ENCODE data around the gene DBNL.

Gene DBNL

DNA sequence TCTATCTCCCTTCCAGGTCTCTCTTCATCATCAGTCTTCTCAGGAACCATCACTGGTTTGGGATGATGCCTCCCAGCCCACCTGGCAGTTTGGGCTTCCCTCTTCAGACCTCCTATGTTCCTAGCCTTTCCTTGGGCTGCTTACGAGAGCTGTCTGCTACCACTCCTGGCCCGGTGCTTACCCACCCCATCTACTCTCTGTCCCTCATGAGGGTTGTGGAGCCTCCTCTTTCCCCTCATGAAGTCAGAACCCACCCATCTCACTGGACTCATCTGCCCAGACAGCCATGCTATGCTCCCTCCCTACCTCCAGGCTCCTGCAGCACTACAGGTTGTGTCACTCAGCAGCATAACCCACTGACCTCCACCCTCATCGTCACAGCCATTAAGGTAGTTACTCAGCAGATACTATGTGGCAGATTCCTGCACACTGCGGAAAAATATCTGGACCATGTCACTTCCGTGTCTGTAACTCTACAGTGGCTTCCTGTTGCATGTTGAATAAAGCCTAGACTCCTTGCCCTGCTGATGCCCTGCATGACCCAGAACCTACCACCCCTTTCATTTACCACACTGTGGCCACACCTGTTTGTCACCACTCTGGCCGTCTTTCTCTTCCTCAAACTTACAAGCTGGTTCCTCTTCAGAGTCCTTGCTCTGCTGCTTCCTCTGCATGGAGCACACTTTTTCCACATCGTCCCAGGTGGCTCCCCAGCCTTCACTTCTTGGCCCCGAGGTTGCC is 2.0 kb downstream of the DBNL start:
- Histone ChIP-seq H3K4me1 (ENCODE audit: insufficient read depth, low read length) (no peaks in the 10 kb centered on the region; the same call in 1 of the 2 replicates), H3K4me3 (ENCODE audit: low read length) (no peak overlapping the region), H3K9ac (ENCODE audit: low read depth, low read length) (no peak overlapping the region), H3K27me3 (ENCODE audit: insufficient read depth, low read length) (peaks cover 11% of the 10 kb centered on the region), H3K9me3 (ENCODE audit: insufficient read depth, low read depth, low read length) (no peaks in the 10 kb centered on the region), H3K27ac (ENCODE audit: low read depth, low read length) (no peak overlapping the region), H3K36me3 (ENCODE audit: insufficient read depth, low read length) (peaks cover 34% of the 10 kb centered on the region)
- WGBS = 93% methylated on average over 8 of the region's 8 CpGs

DNA sequence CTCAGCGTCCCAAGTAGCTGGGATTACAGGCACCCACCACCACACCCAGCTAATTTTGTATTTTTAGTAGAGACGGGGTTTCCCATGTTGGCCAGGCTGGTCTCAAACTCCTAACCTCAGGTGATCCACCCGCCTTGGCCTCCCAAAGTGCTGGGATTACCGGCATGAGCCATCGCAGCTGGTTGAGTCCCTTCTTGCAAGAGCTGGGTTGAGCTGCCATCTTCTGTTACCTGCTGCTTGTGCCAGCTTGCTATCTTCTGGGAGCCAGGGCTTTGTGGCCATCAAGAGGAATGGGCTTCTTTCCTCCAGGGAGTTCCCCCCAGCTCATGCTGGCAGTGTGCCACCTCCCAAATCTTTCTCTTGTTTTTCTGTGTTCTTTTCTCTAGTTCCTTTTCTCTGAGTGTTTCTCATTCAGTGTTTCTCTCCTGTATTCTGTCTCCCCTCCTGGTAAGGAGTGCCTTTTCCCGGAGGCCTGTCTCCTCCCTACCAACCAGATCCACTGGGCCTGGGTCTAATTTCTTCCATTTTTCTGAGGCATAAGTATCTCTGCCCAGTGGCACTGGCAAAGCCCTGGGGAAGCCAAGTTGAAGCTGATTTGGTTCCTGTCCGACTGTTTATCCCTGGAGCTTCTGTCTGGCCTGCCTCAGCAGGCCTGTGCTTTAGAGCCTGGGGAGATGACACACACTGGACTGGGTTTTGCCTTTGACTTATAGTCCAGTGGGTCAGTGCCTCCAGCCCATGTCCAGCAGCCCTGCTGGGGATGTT is 3.7 kb downstream of the DBNL start:
- no peak overlapping the region for H3K4me3 ChIP-seq (ENCODE audit: low read length)
- no peaks in the 10 kb centered on the region for H3K9me3 ChIP-seq (ENCODE audit: insufficient read depth, low read depth, low read length)
- H3K9ac ChIP-seq (ENCODE audit: low read depth, low read length) = no peak overlapping the region
- no peaks in the 10 kb centered on the region; the same call in 1 of the 2 replicates for H3K4me1 ChIP-seq (ENCODE audit: insufficient read depth, low read length)
- no peaks in the 10 kb centered on the region for H3K27me3 ChIP-seq (ENCODE audit: insufficient read depth, low read length)
- 92% methylated on average over 7 of the region's 7 CpGs for WGBS
- H3K36me3 ChIP-seq (ENCODE audit: insufficient read depth, low read length) = peaks cover 49% of the 10 kb centered on the region
- H3K27ac ChIP-seq (ENCODE audit: low read depth, low read length) = no peak overlapping the region

DNA sequence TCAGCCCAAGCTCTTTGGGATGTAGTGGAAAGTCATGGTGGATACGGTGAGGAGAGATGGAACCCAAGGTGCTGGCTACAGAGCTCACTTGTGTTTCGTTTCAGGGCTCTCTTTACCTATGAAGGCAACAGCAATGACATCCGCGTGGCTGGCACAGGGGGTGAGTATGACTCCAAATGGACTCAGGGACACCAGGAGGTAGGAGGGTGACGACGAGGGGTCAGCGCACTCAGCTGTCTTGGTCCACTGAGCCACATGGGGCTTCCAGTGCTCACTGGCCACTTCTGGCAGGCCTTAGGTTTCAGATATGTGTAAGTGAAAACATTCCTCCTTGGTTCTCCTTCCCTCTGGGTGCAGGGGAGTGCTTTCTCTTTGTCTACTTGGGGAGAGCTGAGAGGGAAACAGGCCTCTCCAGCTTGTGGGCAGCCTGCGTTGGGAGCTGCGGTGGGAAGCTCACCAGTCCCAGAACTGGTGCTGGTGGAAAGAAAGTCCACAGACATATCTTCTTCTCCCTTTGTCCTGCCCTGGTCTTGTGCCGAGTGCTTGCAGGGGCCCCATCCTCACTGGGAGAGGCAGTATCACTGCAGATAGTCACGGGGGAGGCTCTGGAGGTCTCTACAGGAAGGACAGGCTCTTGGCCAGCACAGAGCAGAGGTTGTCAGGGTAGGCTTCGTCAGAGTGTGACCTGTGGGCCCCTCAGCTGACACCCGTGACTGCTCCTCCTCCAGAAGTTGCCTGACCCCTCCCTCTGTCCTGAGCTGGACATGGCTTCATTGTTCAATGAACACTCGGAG is 5.8 kb downstream of the DBNL start:
- no peaks in the 10 kb centered on the region for H3K27me3 ChIP-seq (ENCODE audit: insufficient read depth, low read length)
- no peaks in the 10 kb centered on the region for H3K9me3 ChIP-seq (ENCODE audit: insufficient read depth, low read depth, low read length)
- 94% methylated on average over 14 of the region's 14 CpGs for WGBS
- H3K4me3 ChIP-seq (ENCODE audit: low read length) = no peak overlapping the region
- no peak overlapping the region for H3K9ac ChIP-seq (ENCODE audit: low read depth, low read length)
- peaks cover 63% of the 10 kb centered on the region for H3K36me3 ChIP-seq (ENCODE audit: insufficient read depth, low read length)
- no peak overlapping the region for H3K27ac ChIP-seq (ENCODE audit: low read depth, low read length)
- no peaks in the 10 kb centered on the region; the same call in 1 of the 2 replicates for H3K4me1 ChIP-seq (ENCODE audit: insufficient read depth, low read length)

DNA sequence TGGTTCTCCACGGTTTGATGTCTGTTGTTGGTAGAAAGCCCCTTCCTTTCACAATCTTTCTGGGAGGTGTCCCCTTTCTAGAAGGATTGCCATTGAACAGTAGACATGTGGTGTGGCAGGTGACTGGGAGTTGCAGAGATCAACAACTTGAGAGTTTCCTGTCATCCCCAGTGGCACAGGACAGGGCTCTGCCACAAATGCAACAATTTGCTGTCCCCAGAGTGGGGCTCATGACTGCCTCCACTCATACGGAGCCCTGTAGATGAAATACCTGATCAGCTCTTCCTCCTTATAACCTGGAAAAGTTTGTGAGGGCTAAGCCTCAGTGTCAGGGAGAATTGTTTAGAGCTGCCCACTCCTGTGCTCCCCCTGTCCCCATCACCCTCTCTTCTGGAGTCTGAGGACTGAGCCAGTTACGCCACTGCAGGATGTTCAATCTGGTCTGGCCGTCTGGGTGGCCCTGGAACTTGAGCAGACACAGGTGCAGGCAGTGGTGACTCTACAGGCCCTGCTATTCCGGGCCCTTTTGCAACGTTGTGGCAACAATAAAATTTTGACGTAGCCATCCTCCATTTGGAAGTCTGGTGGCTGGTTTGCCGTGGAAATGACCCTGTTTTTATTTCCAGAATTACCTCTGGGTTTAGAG is 6.5 kb downstream of the DBNL start:
- Histone ChIP-seq H3K9ac (ENCODE audit: low read depth, low read length) (no peak overlapping the region), H3K4me1 (ENCODE audit: insufficient read depth, low read length) (no peaks in the 10 kb centered on the region), H3K27ac (ENCODE audit: low read depth, low read length) (no peak overlapping the region), H3K36me3 (ENCODE audit: insufficient read depth, low read length) (peaks cover 65% of the 10 kb centered on the region), H3K4me3 (ENCODE audit: low read length) (no peak overlapping the region), H3K27me3 (ENCODE audit: insufficient read depth, low read length) (no peaks in the 10 kb centered on the region), H3K9me3 (ENCODE audit: insufficient read depth, low read depth, low read length) (no peaks in the 10 kb centered on the region)
- WGBS = 89% methylated on average over 8 of the region's 8 CpGs

DNA sequence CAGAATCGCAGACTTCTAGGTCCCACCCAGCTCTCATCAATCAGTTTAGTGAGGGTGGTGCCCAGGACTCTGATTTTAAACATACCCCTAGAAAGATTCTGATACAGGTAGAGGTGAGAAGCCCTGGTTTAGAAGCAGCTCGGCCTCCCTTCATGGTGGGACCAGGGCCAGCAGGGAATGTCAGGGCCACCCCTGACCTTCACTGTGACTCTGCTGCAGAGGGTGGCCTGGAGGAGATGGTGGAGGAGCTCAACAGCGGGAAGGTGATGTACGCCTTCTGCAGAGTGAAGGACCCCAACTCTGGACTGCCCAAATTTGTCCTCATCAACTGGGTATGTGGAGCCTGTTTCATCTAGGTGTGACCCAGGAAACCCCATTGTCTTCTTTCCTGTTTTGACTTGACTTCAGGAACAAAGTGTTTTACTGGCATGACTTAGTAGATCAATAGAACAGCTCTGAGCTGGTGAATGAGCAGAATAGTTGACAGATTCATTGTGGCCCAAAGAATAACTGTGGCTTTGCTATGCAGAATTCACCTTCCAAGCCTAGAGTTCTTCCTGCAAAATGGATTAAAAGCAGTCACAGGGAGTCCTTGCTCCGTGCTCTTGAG is 7.2 kb downstream of the DBNL start:
- WGBS = 93% methylated on average over 5 of the region's 5 CpGs
- H3K9me3 ChIP-seq (ENCODE audit: insufficient read depth, low read depth, low read length) = no peaks in the 10 kb centered on the region
- H3K27ac ChIP-seq (ENCODE audit: low read depth, low read length) = no peak overlapping the region
- no peaks in the 10 kb centered on the region for H3K27me3 ChIP-seq (ENCODE audit: insufficient read depth, low read length)
- no peak overlapping the region for H3K4me3 ChIP-seq (ENCODE audit: low read length)
- H3K36me3 ChIP-seq (ENCODE audit: insufficient read depth, low read length) = peaks cover 67% of the 10 kb centered on the region
- H3K9ac ChIP-seq (ENCODE audit: low read depth, low read length) = no peak overlapping the region
- no peaks in the 10 kb centered on the region for H3K4me1 ChIP-seq (ENCODE audit: insufficient read depth, low read length)

DNA sequence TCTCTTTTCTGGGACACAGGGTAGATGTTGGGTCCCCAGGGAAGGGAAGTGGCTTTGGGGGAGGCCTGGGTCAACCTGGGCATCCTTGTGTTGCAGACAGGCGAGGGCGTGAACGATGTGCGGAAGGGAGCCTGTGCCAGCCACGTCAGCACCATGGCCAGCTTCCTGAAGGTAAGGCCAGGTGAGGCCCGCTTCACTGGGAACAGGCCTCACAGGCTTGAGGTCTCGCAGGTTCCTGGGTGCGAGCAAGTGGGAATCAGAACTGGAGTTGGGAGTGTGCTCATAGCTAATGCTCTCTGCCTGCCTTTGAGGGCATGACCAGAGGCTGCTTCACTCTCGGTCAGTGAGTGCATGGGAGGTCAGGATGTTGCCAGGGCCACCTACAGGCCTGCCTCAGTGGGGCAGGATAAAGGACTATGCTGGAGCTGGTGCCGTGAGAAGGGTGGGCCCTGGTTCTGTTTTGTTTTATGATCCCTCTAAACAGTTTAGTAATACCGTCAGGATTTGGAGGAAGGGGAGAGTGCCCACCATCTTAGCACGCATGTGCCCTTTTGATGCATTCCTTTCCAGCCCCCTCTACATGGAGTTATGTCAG is 8.4 kb downstream of the DBNL start:
- Histone ChIP-seq H3K27me3 (ENCODE audit: insufficient read depth, low read length) (no peaks in the 10 kb centered on the region), H3K9me3 (ENCODE audit: insufficient read depth, low read depth, low read length) (no peaks in the 10 kb centered on the region), H3K4me1 (ENCODE audit: insufficient read depth, low read length) (no peaks in the 10 kb centered on the region), H3K9ac (ENCODE audit: low read depth, low read length) (no peak overlapping the region), H3K27ac (ENCODE audit: low read depth, low read length) (no peak overlapping the region), H3K4me3 (ENCODE audit: low read length) (no peak overlapping the region), H3K36me3 (ENCODE audit: insufficient read depth, low read length) (peaks cover 72% of the 10 kb centered on the region)
- 96% methylated on average over 11 of the region's 12 CpGs for WGBS

DNA sequence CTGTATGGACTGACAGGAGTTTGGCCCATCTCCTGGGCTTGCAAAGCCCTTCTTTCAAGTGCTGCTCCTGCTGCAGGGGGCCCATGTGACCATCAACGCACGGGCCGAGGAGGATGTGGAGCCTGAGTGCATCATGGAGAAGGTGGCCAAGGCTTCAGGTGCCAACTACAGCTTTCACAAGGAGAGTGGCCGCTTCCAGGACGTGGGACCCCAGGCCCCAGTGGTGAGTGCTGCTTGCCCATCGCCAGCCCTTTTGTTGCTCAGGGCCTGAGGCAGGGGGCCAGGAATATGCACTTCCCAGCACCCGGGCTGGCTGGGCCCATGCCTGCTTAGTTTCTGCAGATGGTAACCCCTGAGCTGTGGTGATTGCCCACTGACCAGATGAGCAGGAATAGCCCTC is 12.2 kb downstream of the DBNL start:
- Histone ChIP-seq H3K9ac (ENCODE audit: low read depth, low read length) (no peak overlapping the region), H3K9me3 (ENCODE audit: insufficient read depth, low read depth, low read length) (no peaks in the 10 kb centered on the region), H3K4me1 (ENCODE audit: insufficient read depth, low read length) (no peaks in the 10 kb centered on the region), H3K4me3 (ENCODE audit: low read length) (no peak overlapping the region), H3K36me3 (ENCODE audit: insufficient read depth, low read length) (peaks cover 85% of the 10 kb centered on the region), H3K27ac (ENCODE audit: low read depth, low read length) (no peak overlapping the region), H3K27me3 (ENCODE audit: insufficient read depth, low read length) (no peaks in the 10 kb centered on the region)
- WGBS = 91% methylated on average over 7 of the region's 7 CpGs

DNA sequence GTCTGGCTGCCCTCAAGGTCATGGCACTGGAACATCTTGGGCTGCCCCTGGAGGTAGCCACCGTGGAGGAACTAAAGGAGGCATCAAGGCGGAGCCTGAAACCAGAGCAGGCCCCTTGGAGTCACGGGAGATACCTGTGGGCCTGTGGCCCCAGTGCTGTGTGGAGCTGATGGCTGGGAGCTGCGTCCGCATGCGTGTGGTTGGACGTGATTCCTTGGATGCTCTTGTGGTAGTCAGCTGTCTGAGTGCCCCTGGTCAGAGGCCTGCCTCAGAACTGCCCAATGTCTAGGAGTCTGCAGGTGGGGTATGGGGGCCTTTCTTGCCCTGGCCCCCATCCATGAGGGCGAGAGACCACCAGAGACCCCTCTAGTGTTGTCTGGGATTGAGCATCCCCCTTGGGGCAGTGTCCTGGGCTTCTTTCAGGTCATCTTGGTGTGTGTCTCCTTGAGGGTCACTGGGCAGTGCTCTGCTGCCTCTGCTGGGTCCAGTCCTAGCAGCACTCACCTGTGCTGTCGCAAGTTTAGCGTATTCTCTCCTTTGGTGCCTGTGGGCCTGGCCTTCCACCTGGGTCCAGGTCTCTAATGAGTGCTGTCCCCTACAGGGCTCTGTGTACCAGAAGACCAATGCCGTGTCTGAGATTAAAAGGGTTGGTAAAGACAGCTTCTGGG is 12.8 kb downstream of the DBNL start:
- H3K27ac ChIP-seq (ENCODE audit: low read depth, low read length) = no peak overlapping the region
- no peak overlapping the region for H3K9ac ChIP-seq (ENCODE audit: low read depth, low read length)
- no peaks in the 10 kb centered on the region for H3K4me1 ChIP-seq (ENCODE audit: insufficient read depth, low read length)
- no peaks in the 10 kb centered on the region for H3K27me3 ChIP-seq (ENCODE audit: insufficient read depth, low read length)
- 93% methylated on average over 11 of the region's 11 CpGs for WGBS
- H3K9me3 ChIP-seq (ENCODE audit: insufficient read depth, low read depth, low read length) = no peaks in the 10 kb centered on the region
- H3K36me3 ChIP-seq (ENCODE audit: insufficient read depth, low read length) = peaks cover 84% of the 10 kb centered on the region
- no peak overlapping the region for H3K4me3 ChIP-seq (ENCODE audit: low read length)

DNA sequence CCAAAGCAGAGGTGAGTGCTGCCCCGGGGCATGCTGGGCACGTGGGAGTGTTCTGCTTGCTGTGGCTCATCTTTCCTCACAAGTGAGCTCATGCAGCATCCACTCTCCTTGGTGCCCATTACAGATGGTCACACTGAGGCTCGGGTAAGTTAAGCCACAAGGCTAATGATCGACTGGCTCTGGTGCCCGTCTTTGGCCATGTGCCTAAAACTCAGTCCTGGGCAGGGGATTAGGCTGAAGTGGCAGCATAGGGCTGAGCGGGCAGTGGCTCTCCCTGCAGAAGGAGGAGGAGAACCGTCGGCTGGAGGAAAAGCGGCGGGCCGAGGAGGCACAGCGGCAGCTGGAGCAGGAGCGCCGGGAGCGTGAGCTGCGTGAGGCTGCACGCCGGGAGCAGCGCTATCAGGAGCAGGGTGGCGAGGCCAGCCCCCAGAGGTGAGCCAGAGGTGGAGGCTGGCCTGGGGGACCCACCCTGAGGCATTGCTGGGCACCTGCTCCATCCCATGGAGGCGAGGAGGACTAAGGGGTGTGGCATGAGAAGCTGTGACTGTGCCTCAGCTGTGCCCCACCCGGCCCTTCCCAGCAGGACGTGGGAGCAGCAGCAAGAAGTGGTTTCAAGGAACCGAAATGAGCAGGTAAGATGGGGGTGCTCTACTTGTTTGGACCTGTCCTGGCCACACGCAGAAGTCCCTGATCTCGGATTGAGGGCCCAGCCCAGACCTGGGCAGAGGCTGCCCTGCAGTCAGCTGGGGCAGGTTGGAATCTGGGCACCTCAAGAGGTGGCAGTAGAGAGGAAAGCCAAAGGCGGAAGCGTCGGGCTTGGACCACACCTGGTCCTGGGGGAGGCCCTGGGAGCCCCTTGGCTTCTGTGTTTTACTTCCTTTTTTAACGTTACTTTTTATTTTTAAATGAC is 13.6 kb downstream of the DBNL start:
- H3K9ac ChIP-seq (ENCODE audit: low read depth, low read length) = no peak overlapping the region
- no peak overlapping the region for H3K4me3 ChIP-seq (ENCODE audit: low read length)
- no peaks in the 10 kb centered on the region for H3K27me3 ChIP-seq (ENCODE audit: insufficient read depth, low read length)
- H3K9me3 ChIP-seq (ENCODE audit: insufficient read depth, low read depth, low read length) = no peaks in the 10 kb centered on the region
- no peaks in the 10 kb centered on the region for H3K4me1 ChIP-seq (ENCODE audit: insufficient read depth, low read length)
- WGBS = 94% methylated on average over 30 of the region's 30 CpGs
- H3K27ac ChIP-seq (ENCODE audit: low read depth, low read length) = no peak overlapping the region
- peaks cover 77% of the 10 kb centered on the region for H3K36me3 ChIP-seq (ENCODE audit: insufficient read depth, low read length)
